ENCODE data around the gene LRRC75A. TPM values are rescaled to one million over a fixed set of nuclear protein-coding genes. Genes with fewer than 3 reads are reported as not detected.

LRRC75A gene
- polyA plus RNA-seq, 1 donor from 2014 or later: 0.53 TPM

- H3K27me3 ChIP-seq (ENCODE audit: insufficient read depth, low read depth, low read length): no peaks in the 10 kb centered on the region
- no peaks in the 10 kb centered on the region for H3K9me3 ChIP-seq (ENCODE audit: low read length)
- no peaks in the 10 kb centered on the region for H3K36me3 ChIP-seq (ENCODE audit: insufficient read depth, low read length)
- H3K79me2 ChIP-seq (replicated peaks; ENCODE audit: insufficient read depth, low read length): no peaks in the 10 kb centered on the region
- H3F3A ChIP-seq (ENCODE audit: insufficient read depth, low read length, poor library complexity, severe bottlenecking): no peaks in the 10 kb centered on the region
- TF ChIP-seq EZH2 (IDR thresholded peaks at IDR 0.05; ENCODE audit: borderline replicate concordance, insufficient read depth, low read length, poor library complexity, severe bottlenecking): no peak
- H2AFZ ChIP-seq (ENCODE audit: low read depth, low read length): no peak overlapping the region
- no peak overlapping the region for H3K4me3 ChIP-seq (ENCODE audit: low read length)
- no peaks in the 10 kb centered on the region for H3K9me2 ChIP-seq (ENCODE audit: insufficient read depth, low read length)
- H3K9ac ChIP-seq (ENCODE audit: low read length): no peak overlapping the region
- no peak overlapping the region for H3K4me2 ChIP-seq (ENCODE audit: low read length)
- H4K20me1 ChIP-seq (ENCODE audit: insufficient read depth): no peaks in the 10 kb centered on the region
- H3K27ac ChIP-seq (ENCODE audit: low read length): no peak overlapping the region
Observed at GRCh38 chr17:16516594-16517051, 24.6 kb upstream of the LRRC75A start.

- no peak overlapping the region for H2AFZ ChIP-seq (ENCODE audit: low read depth, low read length)
Observed at GRCh38 chr17:16515933-16516332, 23.9 kb upstream of the LRRC75A start.

More at GRCh38 chr17:16515933-16516332, 23.9 kb upstream of the LRRC75A start:
- no peaks in the 10 kb centered on the region for H3K36me3 ChIP-seq (ENCODE audit: insufficient read depth, low read length)
- no peaks in the 10 kb centered on the region for H3F3A ChIP-seq (ENCODE audit: insufficient read depth, low read length, poor library complexity, severe bottlenecking)
- H3K4me3 ChIP-seq (ENCODE audit: low read length): no peak overlapping the region
- TF ChIP-seq RAD21 (conservative IDR thresholded peaks at IDR 0.05) (no peak), POLR2AphosphoS5 (IDR thresholded peaks at IDR 0.05) (no peak), MXI1 (conservative IDR thresholded peaks at IDR 0.05; ENCODE audit: poor library complexity, severe bottlenecking) (no peak), EP300 (conservative IDR thresholded peaks at IDR 0.05; ENCODE audit: poor library complexity, severe bottlenecking) (no peak), EZH2 (IDR thresholded peaks at IDR 0.05; ENCODE audit: borderline replicate concordance, insufficient read depth, low read length, poor library complexity, severe bottlenecking) (no peak), TAF1 (IDR thresholded peaks at IDR 0.05; ENCODE audit: low read depth) (no peak), CTCF (IDR thresholded peaks at IDR 0.05; ENCODE audit: poor library complexity, severe bottlenecking) (no peak), SMC3 (conservative IDR thresholded peaks at IDR 0.05; ENCODE audit: poor library complexity) (no peak), REST (IDR thresholded peaks at IDR 0.05; ENCODE audit: borderline replicate concordance) (no peak)
- H4K20me1 ChIP-seq (ENCODE audit: insufficient read depth): no peaks in the 10 kb centered on the region
- H3K4me2 ChIP-seq (ENCODE audit: low read length): no peak overlapping the region
- no peaks in the 10 kb centered on the region for H3K9me3 ChIP-seq (ENCODE audit: low read length)
- H3K79me2 ChIP-seq (replicated peaks; ENCODE audit: insufficient read depth, low read length): no peaks in the 10 kb centered on the region
- H3K9ac ChIP-seq (ENCODE audit: low read length): no peak overlapping the region
- no peaks in the 10 kb centered on the region for H3K27me3 ChIP-seq (ENCODE audit: insufficient read depth, low read depth, low read length)
- H3K27ac ChIP-seq (ENCODE audit: low read length): no peak overlapping the region
- no peaks in the 10 kb centered on the region for H3K9me2 ChIP-seq (ENCODE audit: insufficient read depth, low read length)
